ENCODE data around the gene PIK3R1. TPM values are rescaled to one million over a fixed set of nuclear protein-coding genes. Genes with fewer than 3 reads are reported as not detected.

PIK3R1 gene
- total RNA-seq, 4 donors from 2014 or later, result 86.1 to 107 (median 94.8) TPM

DNA sequence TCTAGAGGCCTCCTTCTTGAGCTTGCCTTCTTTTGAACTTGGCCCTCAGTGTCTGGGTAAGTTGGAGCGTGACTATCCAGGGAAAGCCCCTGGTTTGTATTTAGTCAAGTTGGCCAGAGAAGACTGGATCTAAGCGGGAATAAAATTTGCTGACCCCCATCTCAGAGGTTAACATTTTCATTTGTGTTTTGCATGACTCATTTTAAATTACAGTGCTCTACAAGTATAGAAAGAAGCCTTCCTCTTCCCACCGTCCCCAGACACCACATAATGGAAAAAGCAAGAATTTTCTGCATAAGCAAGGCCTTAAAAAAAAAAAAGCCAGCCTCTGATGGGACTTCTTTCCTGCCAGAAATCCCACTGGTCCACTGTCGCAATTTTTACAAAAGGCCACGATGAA, 27.2 kb downstream of the PIK3R1 start:
- Histone ChIP-seq H3K4me3 (replicated peaks in 1 of 3) (no peak overlapping the region), H3K27ac (peak overlapping the region in 2 of 3 donors; percentile 26 to 49), H3K4me1 (peaks cover 10 to 30% of the 10 kb centered on the region in 2 donors), H3K9me3 (no peaks in the 10 kb centered on the region), H3K36me3 (no peaks in the 10 kb centered on the region), H3K27me3 (no peaks in the 10 kb centered on the region)
- WGBS, 2 donors, result 62 to 88% methylated on average over 5 of the region's 5 CpGs
- DNase-seq, result no peak
- intact Hi-C loops (cut with DNase I), result no loop called here
- TF ChIP-seq, protein P1, sequence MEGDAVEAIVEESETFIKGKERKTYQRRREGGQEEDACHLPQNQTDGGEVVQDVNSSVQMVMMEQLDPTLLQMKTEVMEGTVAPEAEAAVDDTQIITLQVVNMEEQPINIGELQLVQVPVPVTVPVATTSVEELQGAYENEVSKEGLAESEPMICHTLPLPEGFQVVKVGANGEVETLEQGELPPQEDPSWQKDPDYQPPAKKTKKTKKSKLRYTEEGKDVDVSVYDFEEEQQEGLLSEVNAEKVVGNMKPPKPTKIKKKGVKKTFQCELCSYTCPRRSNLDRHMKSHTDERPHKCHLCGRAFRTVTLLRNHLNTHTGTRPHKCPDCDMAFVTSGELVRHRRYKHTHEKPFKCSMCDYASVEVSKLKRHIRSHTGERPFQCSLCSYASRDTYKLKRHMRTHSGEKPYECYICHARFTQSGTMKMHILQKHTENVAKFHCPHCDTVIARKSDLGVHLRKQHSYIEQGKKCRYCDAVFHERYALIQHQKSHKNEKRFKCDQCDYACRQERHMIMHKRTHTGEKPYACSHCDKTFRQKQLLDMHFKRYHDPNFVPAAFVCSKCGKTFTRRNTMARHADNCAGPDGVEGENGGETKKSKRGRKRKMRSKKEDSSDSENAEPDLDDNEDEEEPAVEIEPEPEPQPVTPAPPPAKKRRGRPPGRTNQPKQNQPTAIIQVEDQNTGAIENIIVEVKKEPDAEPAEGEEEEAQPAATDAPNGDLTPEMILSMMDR (IDR thresholded peaks at IDR 0.05), result no peak
- TF ChIP-seq POLR2A (IDR thresholded peaks at IDR 0.05), result no peak

DNA sequence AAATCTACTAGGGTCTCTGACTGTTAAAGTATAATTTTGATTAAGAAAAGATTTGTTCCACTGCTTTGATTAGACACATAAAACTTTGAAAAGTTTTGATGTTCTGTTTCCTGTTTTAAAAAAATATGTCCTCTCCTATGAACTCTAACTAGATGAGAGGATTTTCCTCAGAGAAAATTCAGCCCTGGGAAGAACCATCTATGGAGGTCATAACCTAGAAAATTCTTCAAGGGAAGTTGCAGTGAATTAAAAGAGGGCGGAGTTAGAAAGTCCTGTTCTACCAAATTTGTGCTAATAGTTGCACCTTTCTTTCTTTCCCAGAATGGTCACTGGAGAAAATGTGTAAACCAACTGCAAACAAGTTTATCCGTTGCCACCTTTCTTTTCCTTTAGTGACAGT, 27.7 kb downstream of the PIK3R1 start:
- WGBS, 2 donors, result 88 to 90% methylated on average over 2 of the region's 2 CpGs
- Histone ChIP-seq H3K4me1 (peaks cover 10 to 30% of the 10 kb centered on the region in 2 donors), H3K36me3 (no peaks in the 10 kb centered on the region), H3K9me3 (no peaks in the 10 kb centered on the region), H3K27me3 (no peaks in the 10 kb centered on the region), H3K27ac (peak overlapping the region; percentile 13 to 51 (median 49)), H3K4me3 (replicated peaks in 1 of 3) (no peak overlapping the region)
- intact Hi-C loops (cut with DNase I), result no loop called here
- TF ChIP-seq POLR2A (IDR thresholded peaks at IDR 0.05), result no peak
- TF ChIP-seq, protein P1 (IDR thresholded peaks at IDR 0.05), result no peak
- DNase-seq, result no peak

DNA sequence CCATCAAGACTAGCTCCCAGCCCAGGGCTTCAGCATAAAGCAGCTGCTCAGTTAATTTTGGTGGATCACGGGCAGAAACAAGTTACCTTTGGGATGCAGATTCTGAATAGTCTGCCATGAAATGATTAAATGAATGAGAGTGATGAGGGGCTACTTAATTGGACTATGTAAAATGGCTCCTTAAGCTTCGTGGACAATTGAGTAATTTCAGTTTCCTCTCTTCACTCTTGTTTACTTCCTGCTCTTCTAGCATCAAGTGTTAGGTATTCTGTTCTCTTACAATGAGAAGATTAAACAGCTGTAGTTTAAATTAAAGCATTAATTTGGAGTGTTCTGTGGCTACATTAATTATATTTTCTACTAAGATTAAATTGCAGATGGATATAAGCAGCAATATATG, 28.1 kb downstream of the PIK3R1 start:
- intact Hi-C loops (cut with DNase I), result no loop called here
- Histone ChIP-seq H3K4me3 (replicated peaks in 1 of 3) (no peak overlapping the region), H3K27ac (peak overlapping the region; percentile 13 to 51 (median 49))

DNA sequence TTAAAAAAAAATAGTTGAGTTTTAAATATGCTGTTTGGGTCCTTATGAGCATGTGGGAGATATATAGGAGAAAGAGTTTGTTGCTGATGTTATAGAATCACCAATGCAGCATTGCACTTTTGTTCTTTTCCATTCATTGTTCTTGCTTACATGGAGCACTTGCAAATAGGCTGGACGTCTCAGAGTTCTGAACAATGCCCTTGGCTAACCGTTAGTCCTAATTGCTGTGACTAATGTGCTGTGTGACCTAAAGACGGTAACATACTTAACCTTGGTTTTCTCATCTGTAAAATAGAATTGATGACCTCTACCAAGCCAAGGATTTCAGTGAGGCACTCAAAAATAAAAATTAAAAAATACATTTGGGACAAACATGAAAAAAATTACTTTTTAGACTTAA, 29.8 kb downstream of the PIK3R1 start:
- intact Hi-C loops (cut with DNase I), result no loop called here
- Histone ChIP-seq H3K27ac (no peak overlapping the region), H3K9me3 (no peaks in the 10 kb centered on the region), H3K27me3 (no peaks in the 10 kb centered on the region), H3K4me3 (replicated peaks in 1 of 3) (no peak overlapping the region), H3K4me1 (peaks cover 10 to 36% of the 10 kb centered on the region in 2 donors), H3K36me3 (no peaks in the 10 kb centered on the region)
- TF ChIP-seq, protein P1 (IDR thresholded peaks at IDR 0.05), result no peak
- TF ChIP-seq POLR2A (IDR thresholded peaks at IDR 0.05), result no peak
- WGBS, 2 donors, result 72 to 79% methylated on average over 3 of the region's 3 CpGs
- DNase-seq, result no peak

More for the DNA sequence above, 28.1 kb downstream of the PIK3R1 start:
- no peak for DNase-seq
- H3K9me3 ChIP-seq, result no peaks in the 10 kb centered on the region
- no peaks in the 10 kb centered on the region for H3K36me3 ChIP-seq
- WGBS, 2 donors, result 78 to 81% methylated on average over 2 of the region's 2 CpGs
- peaks cover 10 to 30% of the 10 kb centered on the region in 2 donors for H3K4me1 ChIP-seq
- H3K27me3 ChIP-seq, result no peaks in the 10 kb centered on the region
- TF ChIP-seq POLR2A (IDR thresholded peaks at IDR 0.05), result no peak
- TF ChIP-seq, protein P1 (IDR thresholded peaks at IDR 0.05), result no peak

DNA sequence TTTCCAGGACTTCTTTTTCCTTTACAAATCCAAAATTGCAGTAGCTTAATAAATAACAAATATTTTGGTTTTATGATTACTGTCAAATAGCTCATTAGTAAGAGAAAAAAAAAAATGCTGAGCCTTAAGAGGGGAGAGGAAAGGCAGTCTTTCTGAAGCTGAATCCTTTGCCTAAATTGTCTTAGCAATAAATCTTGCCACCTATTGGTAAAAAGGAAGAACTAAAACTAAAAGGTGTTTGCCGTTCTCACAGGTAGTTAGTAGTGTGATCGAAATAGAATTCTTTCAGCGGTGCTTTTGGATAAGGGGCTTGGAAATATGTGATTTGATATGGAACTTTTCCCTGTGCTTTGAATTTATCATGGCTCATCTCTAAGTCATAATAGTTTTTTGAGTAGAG, 31.2 kb downstream of the PIK3R1 start:
- no peaks in the 10 kb centered on the region for H3K36me3 ChIP-seq
- DNase-seq, result no peak
- no peaks in the 10 kb centered on the region for H3K27me3 ChIP-seq
- H3K4me3 ChIP-seq (replicated peaks in 1 of 3), result no peak overlapping the region
- no peak overlapping the region for H3K27ac ChIP-seq
- TF ChIP-seq, protein P1 (IDR thresholded peaks at IDR 0.05), result peak in 2 of 6 experiments; percentile 30 to 33
- no peak for TF ChIP-seq POLR2A (IDR thresholded peaks at IDR 0.05)
- peaks cover 21 to 45% of the 10 kb centered on the region in 2 donors for H3K4me1 ChIP-seq
- no peaks in the 10 kb centered on the region for H3K9me3 ChIP-seq
- 84 to 86% methylated on average over 3 of the region's 3 CpGs for WGBS, 2 donors
- intact Hi-C loops (cut with DNase I), result no loop called here
